Stimulated activated CD4-positive, alpha-beta T cell treated with anti-CD3 and anti-CD28 coated beads, TNF-alpha, amount 100 ng/mL, for 4 hours (primary cell): ENCODE measurements around the gene CFTR.
"Not testable (repeated sequence)": the region's sequence is repeated elsewhere in the genome, so short reads cannot be mapped to it uniquely, and the experiment has no call there.

Source experiments
- DNase-seq, 3 experiments: peaks; one replicate each; pipeline ENCODE4 v3.0.0-alpha.2; 2020; ENCODE audit warnings: low read depth in 3 of 3

Gene CFTR

DNA sequence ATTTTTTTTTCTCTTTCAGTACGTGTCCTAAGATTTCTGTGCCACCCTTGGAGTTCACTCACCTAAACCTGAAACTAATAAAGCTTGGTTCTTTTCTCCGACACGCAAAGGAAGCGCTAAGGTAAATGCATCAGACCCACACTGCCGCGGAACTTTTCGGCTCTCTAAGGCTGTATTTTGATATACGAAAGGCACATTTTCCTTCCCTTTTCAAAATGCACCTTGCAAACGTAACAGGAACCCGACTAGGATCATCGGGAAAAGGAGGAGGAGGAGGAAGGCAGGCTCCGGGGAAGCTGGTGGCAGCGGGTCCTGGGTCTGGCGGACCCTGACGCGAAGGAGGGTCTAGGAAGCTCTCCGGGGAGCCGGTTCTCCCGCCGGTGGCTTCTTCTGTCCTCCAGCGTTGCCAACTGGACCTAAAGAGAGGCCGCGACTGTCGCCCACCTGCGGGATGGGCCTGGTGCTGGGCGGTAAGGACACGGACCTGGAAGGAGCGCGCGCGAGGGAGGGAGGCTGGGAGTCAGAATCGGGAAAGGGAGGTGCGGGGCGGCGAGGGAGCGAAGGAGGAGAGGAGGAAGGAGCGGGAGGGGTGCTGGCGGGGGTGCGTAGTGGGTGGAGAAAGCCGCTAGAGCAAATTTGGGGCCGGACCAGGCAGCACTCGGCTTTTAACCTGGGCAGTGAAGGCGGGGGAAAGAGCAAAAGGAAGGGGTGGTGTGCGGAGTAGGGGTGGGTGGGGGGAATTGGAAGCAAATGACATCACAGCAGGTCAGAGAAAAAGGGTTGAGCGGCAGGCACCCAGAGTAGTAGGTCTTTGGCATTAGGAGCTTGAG is at the start of gene CFTR:
TSS of gene CFTR (plus strand) at position 801 of the 830 bp plus-strand sequence. CDS start 70 bp downstream, outside the sequence.
- no peak for DNase-seq

DNA sequence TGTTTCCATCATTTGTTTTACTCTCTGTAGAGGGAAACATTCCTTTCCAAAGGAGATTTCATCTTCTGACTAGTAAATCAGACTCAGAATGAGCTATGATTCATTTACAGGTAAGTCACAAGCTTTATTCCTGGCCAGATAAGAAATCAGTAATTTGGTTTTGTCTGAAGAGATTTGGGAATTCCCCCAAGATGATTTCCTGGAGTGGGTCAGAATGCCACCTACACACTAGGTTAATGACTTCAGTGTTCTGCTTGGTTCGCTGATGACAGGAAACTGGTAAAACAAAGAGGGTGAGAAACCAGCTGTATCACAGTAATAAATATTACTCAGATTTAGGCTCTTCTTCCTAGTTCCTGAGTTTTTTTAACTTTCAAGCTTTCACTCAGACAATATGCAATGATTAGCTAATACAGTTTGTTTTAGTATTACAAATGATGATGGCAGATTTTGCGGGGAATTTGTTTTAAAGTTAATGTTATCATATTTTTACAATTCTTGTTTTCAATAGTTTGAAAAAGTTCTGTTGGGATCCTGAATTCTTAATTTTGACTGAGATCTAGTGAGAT is 44.3 kb upstream of the CFTR start:
- DNase-seq = no peak

DNA sequence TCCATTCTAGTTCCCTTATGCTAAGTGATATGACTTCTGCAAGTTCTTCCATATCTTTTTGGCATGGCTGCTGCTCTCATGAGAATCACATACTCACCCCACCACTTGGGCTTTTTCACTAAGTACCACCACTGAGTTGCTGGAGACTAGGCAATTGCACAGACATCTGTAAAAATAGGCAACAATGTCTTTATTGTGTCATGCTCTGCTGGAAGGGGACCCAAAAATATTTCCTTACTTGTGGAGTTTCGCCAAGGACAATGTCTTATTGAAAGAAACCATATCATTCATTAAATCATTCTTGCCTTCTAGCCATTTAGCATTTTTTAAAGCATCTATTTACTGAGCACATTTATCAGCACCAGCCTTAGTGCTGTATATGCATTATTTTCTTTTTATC is 35.2 kb upstream of the CFTR start:
- DNase-seq = no peak

DNA sequence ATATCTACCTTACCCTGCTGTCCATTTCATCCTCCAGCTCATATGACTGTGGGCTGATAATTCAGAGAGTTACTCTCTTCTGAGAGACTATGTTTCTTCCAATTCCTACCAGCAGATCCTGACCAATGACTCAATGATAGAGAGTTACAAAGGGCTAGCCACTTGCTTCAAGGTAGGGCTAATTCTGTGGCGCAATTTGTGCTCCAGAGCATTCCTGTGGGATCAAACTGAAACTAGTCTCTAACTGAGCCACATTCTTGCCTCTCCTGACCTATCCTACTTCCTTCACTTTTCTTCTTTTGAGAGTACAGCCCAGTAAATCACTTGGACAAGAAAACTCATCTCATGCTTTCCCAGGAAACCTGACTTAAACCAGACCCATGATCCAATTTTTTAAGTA is 34.6 kb upstream of the CFTR start:
- DNase-seq = no peak

DNA sequence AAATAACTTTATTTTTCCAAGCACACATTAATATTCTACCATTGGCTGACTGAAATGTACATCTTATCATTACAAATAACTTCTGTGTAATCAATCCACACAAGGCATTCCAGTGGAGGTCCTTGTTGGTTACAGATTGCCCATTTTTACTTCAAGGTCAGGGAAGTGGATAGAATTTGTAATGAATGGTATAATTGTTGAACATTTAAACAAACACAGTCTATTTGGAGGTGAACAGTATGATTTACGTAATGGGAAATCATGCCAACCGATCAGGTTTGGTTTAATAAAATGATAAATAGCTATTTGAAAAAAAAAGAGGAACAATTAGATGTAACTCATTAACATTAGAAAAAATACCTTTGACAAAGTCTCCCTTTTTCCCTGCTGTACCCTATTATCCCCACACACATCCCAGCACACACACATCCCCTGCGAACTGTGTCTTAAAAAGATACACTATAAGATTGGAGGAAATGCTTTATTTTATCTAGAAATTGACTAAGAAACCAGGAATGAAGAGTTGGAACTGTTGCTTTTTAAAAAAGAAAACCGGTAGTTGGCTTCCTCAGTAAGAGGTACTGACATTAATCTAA is 33.5 kb upstream of the CFTR start:
- DNase-seq = no peak

DNA sequence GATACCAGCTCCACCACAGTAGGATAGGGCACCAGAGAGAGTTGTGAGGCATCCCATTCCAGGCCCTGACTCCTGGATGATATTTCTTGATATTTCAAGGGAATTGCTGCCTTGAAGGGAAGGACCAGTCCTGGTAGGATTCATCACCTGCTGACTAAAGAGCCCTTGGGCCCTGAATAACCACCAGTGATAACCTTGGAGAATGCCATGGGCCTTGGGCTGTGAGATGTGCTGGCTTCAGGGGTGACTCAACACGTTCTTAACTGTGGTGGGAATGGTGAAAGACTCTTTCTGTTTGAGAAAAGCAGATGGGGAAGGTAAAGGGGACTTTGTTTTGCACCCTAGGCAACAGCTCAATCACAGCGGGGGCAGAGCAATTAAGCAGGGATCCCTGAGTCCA is 31.2 kb upstream of the CFTR start:
- DNase-seq = no peak

DNA sequence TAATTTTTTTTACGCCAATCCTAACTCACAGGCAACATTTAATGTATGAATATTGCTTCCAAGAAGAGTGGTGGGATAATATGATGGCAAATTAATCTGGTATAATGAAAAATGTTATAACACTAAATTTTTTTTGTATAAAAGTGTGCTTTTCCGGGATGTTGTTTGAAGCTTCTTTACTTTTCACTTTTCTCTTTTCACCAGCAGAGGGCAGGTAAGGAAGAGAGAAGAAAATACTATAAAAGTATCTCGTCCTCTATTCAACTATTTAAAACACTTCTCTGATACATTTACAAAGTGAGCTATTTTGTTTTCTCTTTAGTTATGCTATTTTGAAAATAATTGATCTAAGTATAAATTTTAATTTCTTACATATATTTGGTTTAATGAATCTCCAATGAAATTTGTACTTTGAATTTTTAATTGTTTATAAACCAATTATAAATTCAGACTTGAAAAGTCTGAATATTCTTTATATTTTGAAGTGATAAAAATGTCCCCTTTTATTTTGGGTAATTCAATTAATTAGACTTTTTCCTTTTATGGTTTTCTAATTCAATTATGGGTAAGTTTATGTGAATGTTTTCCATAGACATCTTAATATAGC is 20.7 kb upstream of the CFTR start:
- no peak for DNase-seq

DNA sequence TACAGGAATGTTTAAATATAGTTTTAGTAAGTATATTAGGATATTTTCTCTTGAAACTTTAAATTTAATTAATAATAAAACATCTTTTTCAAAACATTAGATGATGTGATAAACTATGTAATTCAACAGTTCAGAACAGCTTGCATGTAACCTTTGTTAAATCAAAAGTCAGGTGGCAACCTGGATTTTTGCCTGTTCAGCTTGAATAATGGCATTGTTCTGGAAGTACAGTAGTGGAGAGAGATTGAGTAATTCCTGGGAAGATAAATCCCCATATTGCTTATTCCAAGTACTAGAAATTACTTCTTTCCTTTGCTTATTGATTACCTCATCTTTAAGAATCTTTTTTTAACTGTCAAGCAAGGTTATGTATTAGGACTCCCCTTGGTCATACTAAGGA is 20.1 kb upstream of the CFTR start:
- no peak for DNase-seq

DNA sequence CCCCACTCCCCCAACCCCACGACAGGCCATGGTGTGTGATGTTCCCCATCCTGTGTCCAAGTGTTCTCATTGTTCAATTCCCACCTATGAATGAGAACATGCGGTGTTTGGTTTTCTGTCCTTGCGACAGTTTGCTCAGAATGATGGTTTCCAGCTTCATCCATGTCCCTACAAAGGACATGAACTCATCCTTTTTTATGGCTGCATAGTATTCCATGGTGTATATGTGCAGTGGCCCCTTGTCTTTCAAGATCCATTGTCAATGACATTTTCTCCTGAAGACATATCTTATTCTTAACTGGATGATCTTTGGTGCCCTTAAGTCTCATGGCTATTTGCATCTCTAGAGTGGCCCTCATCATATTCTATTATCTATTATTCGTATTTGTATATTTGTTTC is 19.0 kb upstream of the CFTR start:
- DNase-seq = not testable (repeated sequence)

DNA sequence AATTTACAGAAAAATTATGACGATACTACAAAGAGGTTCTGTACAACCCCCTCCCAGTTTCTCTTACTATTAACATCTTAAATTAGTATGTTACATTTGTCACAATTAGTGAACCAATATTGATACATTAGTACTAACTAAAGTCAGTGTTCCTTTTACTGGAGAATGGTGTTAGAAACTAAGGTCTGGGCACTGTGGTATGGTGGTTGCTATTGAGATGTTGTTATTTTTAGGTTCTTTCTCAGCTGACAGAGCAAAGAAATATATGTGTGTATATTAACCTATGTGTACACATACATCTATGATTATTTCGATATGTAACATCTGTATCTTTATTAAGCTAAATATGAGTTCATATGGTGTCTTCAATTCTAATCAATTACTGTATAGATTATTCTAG is 11.7 kb upstream of the CFTR start:
- DNase-seq = no peak

DNA sequence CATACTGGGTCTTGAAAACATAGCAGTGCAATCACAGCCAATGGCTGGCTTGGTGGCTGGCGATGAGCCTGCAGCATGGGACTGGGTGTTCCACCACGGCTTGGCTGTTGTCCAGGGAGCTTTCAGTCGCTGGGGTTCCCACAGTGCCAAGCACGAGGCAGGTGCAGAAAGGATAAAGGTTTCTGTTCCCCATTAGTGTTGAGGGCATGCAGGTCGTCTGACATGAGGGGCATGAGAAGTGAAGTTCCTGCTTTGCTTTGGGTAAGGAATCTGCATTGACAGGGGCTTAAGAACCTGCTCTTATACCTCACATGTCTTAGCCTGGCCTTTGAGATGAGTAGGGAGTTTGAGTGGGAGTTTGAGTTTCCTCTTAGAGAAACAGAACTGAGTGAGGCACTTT is 9.0 kb upstream of the CFTR start:
- DNase-seq = no peak

DNA sequence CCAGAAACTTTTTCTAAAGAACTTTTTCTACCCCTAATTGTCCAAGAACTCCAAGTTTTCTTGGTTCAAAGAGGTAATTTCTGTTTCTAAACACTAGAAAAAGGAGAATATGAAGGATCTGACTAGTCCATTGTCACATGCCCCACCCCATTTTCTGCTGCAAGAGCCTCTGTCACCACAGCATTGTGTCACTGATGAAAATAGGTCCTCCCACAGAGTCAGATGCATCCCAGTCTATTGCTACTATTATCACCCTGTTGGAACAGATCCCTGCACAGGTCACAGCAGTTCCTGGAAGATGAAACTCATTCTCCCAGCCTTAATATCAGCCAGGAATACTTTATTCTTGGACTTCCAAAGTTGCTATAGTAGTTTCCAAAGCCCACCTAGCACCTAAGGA is 7.5 kb upstream of the CFTR start:
- no peak for DNase-seq

DNA sequence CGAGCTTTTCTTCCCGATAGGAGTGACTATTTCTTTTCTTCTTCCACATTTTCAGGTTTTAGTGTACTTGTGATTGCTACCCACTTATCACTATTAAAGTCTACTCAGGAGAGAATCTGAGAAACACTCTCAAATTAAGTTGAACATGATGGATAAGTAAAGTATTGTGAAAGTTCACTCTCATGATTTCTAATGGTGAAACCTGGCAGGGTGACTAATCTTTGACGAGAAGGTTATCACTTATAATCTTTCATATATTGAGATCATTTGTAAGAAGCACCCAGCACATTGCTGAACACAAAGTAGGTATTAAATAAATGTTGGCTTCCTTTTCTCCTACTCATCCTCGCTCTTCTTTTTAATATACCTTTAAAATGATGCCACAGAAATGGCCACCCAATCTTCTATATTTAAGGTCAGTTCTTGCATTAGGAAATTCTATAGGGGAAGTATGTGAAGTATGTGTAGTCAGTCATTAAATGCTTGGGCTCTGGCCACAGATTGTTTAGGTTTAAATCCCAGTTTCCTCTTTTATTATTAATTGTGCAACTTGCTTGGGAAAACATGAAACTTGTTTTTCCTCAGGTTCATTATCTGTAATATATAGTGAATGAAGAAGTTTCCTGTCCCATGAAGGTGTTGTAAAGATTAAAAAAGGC is 3.1 kb upstream of the CFTR start:
- DNase-seq = no peak

DNA sequence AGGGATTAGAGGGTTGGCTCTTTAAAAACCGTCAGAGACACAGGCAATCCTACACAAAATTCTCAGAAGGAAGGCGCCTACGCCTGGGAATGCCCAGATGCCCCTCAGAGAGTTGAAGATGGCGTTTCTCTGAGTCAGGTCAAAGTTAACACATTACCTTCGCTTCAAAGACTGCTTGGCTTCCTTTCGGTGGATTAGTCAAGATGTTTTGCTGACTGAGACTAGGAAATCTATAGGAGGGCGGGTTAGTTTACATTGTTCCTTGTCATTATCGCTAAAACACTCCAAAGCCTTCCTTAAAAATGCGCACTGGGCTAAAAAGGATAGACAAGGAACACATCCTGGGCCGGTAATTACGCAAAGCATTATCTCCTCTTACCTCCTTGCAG is 995 bp upstream of the CFTR start:
- no peak for DNase-seq

DNA sequence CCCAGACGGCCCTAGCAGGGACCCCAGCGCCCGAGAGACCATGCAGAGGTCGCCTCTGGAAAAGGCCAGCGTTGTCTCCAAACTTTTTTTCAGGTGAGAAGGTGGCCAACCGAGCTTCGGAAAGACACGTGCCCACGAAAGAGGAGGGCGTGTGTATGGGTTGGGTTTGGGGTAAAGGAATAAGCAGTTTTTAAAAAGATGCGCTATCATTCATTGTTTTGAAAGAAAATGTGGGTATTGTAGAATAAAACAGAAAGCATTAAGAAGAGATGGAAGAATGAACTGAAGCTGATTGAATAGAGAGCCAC is 184 bp downstream of the CFTR start:
- no peak for DNase-seq

DNA sequence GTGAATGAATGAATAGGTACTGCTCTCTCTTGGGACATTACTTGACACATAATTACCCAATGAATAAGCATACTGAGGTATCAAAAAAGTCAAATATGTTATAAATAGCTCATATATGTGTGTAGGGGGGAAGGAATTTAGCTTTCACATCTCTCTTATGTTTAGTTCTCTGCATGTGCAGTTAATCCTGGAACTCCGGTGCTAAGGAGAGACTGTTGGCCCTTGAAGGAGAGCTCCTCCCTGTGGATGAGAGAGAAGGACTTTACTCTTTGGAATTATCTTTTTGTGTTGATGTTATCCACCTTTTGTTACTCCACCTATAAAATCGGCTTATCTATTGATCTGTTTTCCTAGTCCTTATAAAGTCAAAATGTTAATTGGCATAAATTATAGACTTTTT is 1.2 kb downstream of the CFTR start:
- no peak for DNase-seq

DNA sequence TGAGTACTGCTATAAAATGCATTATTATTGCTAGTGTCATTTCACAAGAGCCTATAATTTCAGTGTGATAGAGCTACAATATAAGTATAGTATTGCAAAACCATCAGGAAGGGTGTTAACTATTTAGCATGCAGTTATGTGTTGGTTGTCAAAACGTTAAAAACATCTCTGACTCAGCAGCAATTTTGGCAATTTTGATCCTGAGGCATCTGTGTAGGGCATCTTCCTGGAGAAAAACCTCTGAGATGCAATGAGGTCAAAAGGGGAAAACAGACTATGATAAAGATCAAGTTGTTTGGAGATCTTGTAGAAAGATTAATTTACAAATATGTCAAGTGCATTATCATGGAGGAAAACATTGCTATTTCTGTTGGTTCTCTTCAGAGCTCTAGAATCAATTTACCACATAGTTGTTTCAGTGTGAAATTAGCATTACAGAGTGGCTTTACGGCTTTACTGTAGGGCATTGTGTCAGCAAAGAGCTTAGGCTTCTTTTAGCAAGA is 5.3 kb downstream of the CFTR start:
- no peak for DNase-seq

DNA sequence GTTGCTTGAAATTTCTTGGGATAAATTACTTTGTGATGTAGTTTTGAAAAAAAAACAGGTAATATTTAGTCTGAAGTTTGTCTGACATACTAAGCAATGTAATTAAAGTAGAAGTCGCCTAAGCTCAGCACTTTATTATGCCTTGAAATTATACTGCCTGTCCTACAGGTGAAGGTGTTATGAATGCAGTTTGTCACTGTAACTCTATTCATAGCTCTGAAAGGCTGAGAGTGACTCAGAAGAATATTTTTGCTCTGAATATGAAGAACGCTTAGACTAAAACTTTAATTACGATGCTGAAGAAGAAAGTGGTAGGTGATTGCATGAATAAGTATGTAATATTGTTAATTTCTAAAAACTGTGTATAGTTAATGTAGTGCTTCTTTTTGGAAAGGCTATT is 9.2 kb downstream of the CFTR start:
- no peak for DNase-seq

DNA sequence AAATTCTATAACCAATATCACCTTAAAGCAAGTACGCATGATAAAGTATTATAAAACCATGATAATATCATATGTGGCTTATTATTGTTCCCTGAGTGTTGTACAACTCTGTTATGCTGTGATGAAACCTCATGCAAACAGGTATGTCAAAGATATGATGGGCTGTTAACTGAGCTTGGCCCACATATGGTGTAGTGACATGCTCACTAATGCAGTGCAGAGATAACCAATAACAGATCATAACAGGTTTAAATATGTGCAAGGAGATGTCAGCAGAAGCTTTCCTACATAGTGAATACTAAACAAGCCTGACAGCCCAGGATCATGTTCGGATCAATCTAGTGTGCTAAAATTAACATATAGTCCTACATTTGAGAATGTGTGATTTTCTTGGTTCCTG is 9.6 kb downstream of the CFTR start:
- no peak for DNase-seq

DNA sequence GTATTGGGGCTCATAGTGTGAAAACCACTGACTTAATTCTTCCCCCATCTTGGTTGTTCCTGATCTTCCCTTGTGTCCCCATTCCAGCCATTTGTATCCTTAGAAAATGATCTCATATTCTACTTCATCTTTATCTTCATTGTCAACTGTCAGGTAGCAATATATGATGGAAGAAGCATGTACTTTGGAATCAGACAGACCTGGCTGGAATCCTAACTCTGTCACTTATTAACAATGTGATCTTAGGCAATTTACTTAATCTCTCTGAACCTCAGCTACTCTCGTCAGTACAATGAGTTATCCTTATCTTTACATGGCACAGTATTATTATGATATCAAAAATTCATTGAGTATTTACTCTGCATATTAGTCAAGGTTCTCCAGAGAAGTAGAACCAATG is 10.1 kb downstream of the CFTR start:
- DNase-seq = no peak

DNA sequence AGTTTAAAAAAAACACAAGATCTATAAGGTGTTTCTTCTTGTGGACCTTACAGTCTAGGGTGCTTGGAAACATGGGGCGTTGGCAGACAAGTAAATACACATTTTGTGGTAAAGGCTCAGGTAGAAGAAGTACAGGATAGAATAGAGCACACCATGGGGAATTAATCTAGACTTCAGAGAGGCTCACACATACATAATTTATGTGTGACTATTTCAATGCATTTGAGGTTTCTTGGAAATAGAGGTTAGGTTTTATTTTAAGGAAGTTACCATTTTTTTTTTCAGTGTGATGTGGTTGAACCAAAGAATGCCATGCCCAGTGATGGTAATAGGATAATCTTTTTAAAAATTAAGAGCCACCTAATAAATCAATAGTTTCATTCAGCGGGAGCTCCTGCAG is 12.8 kb downstream of the CFTR start:
- no peak for DNase-seq

DNA sequence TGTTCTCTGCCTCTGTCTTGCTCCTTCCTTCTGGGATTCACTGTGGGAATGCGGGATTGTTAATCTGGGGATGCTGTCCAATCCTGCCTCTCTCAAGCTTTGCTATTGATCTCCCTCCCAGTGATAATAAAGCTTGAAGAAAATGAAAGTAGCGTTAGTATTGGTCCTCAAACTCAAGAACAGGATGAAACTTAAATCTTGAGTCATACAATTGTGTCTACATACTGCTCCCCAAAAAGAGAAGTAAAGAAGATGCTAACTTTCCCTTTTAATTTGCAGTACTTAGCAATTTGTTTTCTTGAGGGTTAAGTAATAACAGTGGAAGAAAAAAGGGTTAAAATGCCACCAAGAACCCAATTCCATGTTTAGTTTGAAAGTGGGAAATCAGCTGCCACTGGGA is 13.6 kb downstream of the CFTR start:
- DNase-seq = no peak
